HG02678 (cell line): ENCODE measurements around the gene INHBB.
"Not testable (repeated sequence)": the region's sequence is repeated elsewhere in the genome, so short reads cannot be mapped to it uniquely, and the experiment has no call there.

Experiments
- ATAC-seq: cut with Tn5 transposase; IDR thresholded peaks from one replicate; pipeline ENCODE4 v1.9.1; 2021; ENCODE audit warnings: mild to moderate bottlenecking, moderate library complexity; ENCODE audit not compliant: unreplicated experiment

INHBB gene

DNA sequence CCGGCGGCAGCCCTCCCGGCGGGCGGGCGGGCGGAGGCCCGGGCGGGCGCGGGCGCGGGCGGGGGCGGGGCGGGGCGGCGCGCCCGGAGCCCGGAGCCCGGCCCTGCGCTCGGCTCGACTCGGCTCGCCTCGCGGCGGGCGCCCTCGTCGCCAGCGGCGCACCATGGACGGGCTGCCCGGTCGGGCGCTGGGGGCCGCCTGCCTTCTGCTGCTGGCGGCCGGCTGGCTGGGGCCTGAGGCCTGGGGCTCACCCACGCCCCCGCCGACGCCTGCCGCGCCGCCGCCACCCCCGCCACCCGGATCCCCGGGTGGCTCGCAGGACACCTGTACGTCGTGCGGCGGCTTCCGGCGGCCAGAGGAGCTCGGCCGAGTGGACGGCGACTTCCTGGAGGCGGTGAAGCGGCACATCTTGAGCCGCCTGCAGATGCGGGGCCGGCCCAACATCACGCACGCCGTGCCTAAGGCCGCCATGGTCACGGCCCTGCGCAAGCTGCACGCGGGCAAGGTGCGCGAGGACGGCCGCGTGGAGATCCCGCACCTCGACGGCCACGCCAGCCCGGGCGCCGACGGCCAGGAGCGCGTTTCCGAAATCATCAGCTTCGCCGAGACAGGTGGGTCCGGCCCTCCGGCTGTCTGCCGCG, at the start of gene INHBB:
Gene INHBB (plus strand): TSS at position 111 of the 641 bp plus-strand sequence. CDS start 53 bp downstream, at position 164.
- ATAC-seq = no peak

DNA sequence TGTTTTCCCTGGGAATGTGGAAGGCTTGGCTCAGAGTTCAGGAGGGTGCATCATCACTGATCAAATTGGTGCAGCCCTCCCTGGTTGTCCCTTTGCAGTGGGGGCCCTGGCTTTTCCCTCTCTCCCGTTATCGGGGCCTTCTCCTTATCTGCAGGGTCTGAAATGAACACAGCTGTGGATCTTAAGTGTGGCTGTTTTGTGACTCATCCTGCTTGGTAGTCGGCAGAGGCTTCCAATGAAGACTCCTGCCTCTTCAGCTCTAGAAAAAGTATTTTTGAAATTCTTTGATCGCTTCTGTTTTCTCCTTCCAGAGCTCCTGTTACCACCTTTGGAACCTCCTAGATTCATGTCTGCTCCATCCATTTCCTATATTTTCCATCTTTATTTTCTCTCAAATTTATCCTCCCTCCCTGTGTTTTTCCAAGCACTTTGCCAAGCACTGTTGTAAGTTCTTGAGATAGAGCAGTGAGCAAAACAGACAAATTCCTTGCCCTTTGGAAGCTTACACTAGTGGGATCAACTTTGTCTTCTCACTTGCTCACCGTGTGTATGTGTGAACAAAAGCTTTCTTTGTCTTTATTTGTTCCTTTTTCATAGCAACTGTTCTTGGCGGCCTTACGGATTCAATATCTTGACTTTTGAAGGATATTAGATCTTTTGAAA, 47.6 kb upstream of the INHBB start:
- ATAC-seq = no peak

DNA sequence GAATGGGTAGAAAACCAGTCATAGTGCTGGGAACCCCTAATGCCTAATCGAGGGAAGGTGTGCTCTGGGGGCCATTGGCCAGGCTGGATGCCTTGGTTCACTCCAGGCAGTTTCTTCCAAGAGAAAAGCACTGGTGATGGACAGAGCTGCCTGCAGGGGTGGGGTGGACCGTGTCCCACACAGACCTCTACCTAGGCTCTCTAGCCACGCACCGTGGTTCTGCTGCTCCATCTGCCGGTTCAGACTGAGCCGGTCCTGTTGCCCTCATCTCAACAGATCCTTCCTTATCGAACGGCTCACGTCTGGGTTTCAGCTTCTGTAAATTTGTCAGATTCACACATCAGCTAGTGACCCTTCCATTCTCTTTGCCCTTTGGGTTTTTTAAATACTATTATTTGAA, 46.9 kb upstream of the INHBB start:
- ATAC-seq = no peak

DNA sequence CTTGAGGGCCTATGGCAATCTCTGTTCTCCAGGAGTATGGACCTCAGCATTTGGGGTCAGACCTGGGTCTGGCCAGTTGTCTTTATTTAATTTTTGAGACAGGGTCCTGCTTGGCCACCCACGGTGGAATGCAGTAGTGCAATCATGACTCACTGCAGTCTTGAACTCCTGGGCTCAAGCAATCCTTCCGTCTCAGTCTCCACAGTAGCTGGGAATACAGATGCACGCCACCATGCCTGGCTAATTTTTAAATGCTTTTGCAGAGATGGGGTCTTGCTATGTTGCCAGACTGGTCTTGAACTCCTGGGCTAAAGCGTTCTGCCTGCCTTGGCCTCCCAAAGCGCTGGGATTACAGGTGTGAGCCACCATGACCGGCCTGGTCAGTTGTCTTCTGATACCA, 46.4 kb upstream of the INHBB start:
- ATAC-seq = no peak

DNA sequence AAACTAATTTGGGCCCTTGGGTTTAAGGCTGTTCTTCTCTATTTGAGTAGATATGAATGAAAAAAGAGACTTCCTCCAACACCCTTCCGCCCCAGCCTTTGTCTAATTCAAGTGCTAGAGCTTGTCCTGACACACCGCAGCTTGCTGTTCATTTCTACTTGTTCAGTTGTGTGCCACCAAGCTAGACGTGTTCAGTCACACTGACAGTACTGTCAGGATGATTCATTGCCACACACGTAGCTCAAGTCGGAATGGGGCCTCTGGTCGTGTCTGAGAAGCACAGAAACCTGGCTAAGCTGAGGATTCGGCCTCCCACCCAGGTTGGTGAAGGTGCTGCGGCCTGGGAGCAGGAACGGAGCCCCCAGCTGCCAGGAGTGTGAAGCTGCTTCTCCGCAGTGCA, 45.6 kb upstream of the INHBB start:
- ATAC-seq = no peak

DNA sequence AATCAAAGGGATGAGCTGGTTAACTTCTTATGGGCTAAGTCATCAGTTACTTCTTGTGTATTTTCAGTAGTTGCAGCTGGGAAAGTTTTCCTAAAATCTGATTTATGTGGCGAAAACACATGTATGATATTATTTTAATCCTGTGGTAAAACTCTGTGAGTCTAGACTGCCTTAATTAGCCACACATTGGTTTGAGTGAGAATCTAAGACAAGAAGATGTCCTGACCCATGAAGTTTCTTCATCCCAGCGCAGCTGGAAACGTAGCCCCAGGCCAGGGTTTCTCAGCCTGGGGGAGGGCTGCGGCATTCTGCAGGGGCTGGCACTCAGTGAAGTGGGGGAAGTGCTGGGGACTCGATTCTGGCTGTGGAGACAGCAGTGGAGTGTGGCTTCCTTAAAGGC, 44.7 kb upstream of the INHBB start:
- ATAC-seq = no peak

DNA sequence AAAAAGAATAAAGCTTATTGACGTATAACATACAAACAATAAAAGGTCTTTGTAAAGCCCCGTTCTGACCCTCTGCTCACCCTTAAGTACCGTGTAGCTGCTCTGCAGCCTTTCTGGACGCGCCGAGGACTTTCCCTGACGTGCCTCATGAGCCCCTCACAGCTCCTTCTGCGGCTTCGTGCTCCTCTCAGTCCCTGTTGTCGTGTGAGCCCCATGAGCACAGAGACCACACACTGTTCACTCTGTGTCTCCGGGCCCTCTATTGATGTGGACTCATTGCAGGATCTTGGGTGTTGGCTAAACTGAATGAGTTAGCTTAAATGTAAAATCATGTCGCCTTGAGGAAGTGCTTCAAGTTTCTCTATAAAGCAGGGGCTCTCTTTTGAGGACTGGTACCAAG, 43.6 kb upstream of the INHBB start:
- ATAC-seq = no peak

DNA sequence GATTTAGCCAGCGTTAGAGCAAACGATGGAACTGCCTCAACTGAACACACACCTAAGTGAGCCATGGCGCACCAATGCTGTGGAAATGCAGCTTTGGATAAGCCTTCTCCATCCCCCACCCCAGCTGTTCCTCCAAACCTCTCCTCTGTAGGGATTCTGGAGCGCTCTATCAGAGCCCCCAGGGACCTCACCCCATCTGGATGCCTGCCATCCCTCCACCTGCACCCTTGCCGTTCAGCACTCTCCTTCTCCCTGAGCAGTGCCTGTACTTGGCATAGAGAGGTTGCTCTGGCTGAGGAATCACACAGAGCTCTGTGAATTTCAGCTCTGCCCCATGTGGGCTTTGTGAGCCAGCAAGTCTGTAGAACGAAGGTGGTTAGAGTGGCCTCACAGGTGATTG, 42.8 kb upstream of the INHBB start:
- no peak for ATAC-seq

DNA sequence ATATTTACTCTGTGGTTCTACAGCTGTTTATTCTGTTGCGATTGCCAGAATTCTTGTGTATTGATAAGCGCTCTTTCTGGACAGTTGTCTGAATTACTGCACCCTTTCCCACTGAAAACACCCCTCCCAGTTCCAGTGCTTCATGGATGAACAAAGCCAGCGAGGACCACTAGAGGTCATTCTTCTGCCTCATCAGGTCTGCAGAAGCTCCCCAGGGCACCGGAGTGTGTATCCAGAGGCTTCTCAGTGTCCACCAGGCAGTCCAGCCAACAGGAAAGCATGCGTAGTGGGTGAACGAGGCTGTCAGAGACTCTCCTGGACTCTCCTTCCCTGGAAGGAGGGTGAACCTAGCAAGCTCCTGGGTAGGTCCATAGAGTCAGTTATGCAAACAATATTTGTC, 40.6 kb upstream of the INHBB start:
- no peak for ATAC-seq

DNA sequence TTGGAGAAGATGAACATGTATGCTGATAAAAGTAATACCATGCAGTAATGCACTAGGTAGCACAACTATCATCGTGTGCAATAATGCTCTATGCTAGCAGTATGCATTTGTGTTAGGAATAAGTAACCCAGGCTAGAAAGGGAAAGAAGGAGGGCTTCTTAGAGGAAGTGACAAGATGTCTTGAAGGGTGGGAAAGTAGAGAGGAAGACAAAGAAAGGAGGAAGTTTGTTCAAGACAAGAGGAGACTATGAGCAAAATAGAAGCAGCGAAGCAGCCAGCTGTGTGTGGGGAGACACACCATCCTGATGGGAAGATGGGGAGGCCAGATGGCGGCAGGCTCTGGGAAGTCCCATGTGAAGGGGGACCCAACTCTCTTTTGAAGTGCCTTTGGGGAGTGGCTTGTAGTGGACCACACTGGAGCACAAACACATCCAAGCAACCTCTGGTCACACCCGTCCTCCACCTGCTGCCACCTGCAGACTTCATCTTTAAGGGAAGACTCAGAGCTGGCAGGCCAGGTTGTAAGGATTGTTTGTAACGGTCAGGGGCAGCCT, 39.9 kb upstream of the INHBB start:
- no peak for ATAC-seq

DNA sequence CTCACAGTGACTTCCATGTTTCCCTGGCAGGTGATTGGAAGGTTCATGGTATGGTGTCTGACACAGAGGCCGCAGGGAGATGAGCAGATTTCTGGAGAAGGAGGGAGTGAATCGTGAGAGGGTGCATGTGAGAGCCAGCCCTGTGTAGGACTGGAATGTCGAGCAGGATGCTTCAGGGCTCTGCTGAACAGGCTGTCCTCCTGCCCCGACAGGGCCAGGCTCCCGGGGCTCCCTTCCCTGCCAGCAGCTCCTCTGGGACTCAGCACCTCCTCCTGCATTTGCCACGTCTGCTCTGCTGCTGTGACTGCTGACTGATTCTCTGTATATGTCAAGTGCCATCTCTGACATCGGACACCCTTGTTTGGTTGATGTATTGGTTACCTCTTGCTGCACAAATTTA, 38.5 kb upstream of the INHBB start:
- no peak for ATAC-seq

DNA sequence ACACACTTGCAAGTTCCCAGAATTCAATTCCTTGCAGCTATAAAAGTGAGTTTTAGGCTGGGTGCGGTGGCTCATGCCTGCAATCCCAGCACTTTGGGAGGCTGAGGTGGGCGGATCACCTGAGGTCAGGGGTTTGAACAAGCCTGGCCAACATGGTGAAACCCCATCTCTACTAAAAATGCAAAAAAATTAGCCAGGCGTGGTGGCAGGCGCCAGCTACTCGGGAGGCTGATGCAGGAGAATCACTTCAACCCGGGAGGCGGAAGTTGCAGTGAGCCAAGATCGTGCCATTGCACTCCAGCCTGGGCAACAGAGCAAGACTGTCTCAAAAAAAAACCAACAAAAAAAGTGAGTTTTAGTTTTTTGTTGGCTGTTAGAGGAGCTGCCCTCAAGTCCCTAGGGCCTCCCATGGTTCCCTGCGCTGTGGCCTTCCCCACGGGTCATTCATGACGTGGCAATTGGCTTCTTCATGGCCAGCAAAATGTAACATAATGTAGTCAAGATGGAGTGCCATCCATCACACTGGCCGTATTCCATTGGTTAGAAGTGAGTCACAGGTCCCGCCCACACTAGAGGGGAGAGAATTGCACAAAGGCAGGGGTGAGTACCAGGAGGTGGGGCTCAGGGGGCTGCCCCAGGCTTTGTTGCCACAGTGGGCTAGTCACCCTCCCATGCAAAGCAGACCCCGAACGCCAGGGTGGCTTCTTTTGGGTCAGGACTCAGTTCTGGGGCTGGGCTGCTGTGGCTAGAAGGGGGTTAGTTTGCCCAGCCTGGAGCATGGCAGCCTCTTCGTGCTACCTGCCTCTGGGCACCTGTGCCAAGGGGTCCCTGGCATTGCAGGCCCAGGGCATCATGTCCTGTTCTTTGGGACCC, 37.7 kb upstream of the INHBB start:
- ATAC-seq = no peak

DNA sequence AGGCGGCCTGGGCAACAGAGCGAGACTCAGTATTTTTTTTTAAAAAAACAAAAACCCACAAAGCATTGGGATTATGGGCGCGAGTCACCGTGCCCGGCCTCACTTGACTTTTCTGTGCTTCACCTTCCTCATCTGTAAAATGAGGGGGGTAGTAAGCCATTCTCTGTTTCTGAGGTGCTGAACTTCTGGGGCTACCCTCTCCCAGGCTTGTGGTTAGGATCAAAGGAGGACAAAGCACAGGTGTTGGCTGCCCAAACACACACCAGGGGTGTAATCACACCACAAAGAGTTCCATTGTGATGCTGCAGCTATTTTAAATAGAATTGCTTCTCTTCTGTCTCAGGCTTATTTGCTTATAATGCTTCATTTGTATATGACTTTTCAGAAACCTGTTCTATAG, 35.8 kb upstream of the INHBB start:
- ATAC-seq = peak; percentile 58

DNA sequence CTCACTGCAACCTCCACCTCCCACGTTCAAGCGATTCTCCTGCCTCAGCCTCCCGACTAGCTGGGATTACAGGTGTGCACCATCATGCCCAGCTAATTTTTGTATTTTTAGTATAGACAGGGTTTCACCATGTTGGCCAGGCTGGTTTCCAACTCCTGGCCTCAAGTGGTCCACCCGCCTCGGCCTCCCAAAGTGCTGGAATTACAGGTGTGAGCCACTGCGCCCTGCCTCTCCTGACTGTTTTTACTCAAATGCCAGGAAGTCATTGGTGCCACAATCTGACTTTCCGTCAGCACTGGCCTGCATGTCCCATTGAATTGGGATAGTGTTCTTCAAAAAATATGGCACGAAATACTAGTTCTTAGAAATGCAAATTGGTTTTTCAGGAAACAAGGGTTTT, 35.1 kb upstream of the INHBB start:
- not testable (repeated sequence) for ATAC-seq

DNA sequence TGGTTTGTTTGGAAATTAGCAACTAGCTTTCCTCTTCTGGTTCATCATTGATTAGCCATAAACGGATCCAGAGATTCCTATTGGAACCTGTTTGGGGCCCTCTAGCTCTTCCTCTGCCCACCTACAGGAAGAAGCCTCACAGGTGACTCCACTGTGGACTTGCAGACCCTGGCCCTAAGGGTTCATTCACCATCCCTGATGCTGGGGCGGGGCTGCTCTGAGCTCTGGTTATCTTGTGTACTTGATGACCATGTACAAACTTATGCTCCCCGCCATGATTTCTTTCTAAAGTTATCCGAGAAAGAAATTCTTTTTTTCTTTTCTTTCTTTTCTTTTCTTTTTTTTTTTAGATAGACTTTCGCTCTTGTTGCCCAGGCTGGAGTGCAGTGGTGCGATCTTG, 33.9 kb upstream of the INHBB start:
- no peak for ATAC-seq

DNA sequence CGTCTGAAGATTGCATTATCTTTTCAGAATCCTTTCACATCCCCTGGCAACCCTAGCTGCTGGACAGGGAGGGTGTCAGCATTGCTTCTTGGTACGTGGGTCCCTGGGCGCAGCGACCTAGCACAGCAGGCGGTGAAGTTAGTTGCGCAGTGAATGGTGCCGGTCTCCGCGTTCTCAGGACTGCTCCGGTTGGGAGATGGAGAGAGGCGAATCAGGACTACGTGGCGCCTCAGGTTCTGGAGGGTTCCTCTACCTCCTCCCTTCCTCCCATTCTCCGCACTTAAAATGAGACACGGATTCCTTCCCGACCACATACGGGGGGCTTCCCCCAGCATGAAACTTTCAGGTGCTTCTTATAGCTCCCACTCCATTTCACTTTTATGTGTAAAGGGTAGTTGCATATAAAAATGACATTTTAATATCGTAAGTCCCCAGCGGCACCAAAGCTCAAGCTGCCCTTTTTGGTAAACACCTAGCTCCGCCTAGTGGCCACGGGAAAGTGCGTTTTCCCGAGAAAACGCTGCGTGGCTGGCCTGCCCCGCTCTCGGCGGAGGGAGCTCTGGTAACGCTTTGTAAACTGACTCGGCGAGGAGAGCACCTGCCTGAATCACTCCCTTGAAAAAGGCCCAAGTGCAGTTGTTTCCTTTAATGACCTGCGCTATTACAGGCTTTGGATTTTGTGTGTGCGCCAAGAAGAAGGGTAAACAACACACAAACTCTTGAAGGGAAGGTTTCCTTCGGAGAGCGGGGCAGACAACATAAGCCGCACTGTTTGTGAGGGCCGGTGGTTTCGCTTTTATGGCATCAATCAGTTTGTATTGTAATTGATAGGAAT, 32.9 kb upstream of the INHBB start:
- peak; percentile 56 for ATAC-seq

DNA sequence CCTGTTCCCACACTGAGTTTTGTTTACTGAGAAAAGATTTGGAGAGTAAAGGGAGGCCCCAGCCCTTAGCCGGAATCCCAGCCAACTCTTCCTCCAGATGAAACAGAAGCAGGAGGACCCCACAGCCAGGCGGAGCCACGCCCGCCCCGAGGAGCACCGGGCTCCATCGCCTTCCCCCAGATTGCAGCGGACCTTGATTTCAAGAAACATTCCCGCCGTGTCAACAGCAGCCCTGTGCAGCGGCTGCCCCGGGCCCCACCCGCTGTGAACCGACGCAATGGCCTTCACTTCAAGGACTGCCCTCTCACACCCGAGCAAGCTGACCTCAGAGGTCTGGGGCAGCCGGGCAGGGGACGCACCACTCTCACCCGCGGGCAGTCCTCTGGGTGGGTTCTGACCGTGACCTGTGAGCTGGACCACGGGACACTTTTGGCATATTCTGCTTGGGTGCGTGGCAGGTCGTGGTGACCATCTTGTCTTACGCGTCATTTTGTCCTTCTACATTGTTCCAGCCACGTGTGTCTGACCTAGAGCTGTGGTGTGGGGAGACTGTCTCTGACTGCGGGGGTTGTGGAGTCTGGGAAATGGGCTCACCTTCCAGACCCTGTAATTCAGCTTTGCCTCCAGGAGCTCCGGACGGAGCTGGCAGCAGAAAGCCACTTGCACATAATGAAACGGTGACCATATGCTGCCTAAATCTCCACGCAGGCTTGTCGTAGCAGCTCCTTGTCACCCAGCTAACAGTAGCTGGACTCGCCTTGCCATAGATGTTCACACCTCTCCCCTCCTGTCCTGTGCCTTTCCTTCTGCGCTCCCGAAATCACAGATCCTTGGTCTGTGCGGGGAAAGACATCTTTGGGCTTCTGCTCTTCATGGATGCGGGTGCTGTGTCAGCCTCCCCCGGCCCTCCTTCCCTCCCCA, 32.0 kb upstream of the INHBB start:
- no peak for ATAC-seq

DNA sequence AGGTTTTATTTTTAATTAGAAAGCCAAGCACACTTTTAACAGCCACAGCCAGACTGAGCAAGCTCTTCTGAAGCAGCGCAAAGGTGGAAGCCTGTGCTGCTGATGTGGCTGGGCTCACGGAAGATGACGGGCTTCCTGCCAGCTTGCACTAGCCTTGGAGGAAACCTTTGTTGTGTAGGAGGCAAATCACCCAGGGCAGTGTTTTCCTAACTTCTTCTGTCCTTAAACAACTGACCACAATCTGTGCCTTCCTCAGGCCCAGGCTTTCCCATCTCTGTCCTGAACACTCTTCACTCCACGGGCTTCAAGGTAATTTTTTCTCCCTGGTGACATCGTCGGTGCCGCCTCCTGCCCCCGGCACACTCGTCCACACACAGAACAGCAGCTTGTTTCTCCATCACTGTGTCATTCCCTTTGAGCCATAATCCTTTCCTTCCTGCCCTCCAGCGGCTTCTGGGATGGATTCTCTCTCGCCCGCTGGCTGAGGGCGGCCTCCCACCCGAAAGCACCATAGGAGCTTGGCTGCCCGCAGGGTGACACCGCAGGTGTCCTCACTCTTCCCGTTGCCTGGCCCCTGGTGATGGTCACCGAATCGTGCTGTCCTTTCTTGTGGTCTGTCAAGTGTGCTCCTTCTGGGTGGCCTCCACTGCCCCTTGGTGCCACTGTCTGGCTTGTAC, 31.1 kb upstream of the INHBB start:
- ATAC-seq = no peak

DNA sequence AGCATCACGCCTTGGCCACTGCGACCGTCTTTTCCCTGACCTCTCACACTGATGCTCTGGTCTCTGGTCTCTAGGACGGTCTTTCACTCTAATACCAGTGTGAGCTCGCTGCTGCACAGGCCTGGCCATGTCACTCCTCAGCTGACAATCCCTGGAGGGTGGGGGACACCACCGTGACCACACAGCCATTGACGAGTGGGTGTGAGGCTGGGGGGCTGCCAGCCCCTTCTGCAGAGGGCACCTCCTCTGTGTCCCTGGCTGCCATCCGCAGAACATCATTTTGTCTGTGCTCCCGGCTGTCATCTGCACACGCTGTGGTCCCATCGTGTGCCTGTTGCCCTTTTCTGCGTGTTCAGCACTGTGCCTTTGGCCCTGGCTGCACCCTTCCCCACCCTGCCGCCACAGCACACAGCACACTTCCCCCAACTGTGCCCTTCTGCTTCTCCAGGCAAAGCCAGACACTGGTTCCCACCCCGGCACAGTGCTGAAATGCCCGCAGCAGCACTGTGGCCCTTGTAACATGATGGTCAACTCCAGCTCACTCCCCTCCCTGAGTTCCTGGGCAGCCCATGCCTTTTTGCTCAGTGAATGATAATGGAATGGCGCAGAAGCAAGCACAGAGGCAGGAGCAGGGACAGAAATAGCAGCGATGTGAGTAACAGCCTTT, 30.4 kb upstream of the INHBB start:
- ATAC-seq = no peak
